Astrocyte (in vitro differentiated cells and primary cell): Measurements from ENCODE around the gene STAT3. TPM values are rescaled to one million over a fixed set of nuclear protein-coding genes. Genes with fewer than 3 reads are reported as not detected.

Experiments
- DNase-seq: peaks from one replicate; pipeline ENCODE4 v3.0.0-alpha.2; 2010; ENCODE audit warnings: low read depth
- FAIRE-seq: peaks from 2 replicates; lab custom pipeline; 2011; peaks lifted over from hg19 to GRCh38; lab: Jason Lieb, UNC
- H2AFZ ChIP-seq: 2 replicates; pipeline ENCODE4 v1.6.0; 2012; ENCODE audit warnings: low read depth, low read length, inconsistent platforms
- H3K27ac ChIP-seq: 2 replicates; pipeline ENCODE4 v1.5.1; 2011; ENCODE audit warnings: low read depth, low read length, inconsistent platforms
- H3K27me3 ChIP-seq: 2 replicates; pipeline ENCODE4 v1.6.0; 2011; ENCODE audit warnings: low read length, inconsistent platforms; ENCODE audit not compliant: insufficient read depth
- H3K36me3 ChIP-seq: 2 replicates; pipeline ENCODE4 v1.5.1; 2011; ENCODE audit warnings: low read length, inconsistent platforms; ENCODE audit not compliant: insufficient read depth
- H3K4me1 ChIP-seq: 2 replicates; pipeline ENCODE4 v1.5.1; 2011; ENCODE audit warnings: low read length, inconsistent platforms; ENCODE audit not compliant: insufficient read depth
- H3K4me2 ChIP-seq: 2 replicates; pipeline ENCODE4 v1.6.0; 2012; ENCODE audit warnings: low read length, inconsistent platforms
- H3K4me3 ChIP-seq: 2 replicates; pipeline ENCODE4 v1.5.1; 2011; ENCODE audit warnings: low read depth, mild to moderate bottlenecking, low read length, inconsistent platforms; ENCODE audit not compliant: insufficient read depth
- H3K79me2 ChIP-seq: 2 replicates; pipeline ENCODE4 v1.6.0; 2012; ENCODE audit warnings: mild to moderate bottlenecking, low read length, inconsistent platforms; ENCODE audit not compliant: insufficient read depth
- H3K9ac ChIP-seq: 2 replicates; pipeline ENCODE4 v1.6.0; 2012; ENCODE audit warnings: mild to moderate bottlenecking, low read length, inconsistent platforms
- H3K9me3 ChIP-seq: 2 replicates; pipeline ENCODE4 v1.5.1; 2012; ENCODE audit warnings: low read depth, mild to moderate bottlenecking, low read length, inconsistent platforms; ENCODE audit not compliant: insufficient read depth
- H4K20me1 ChIP-seq: 2 replicates; pipeline ENCODE4 v1.6.0; 2012; ENCODE audit warnings: low read length, inconsistent platforms; ENCODE audit not compliant: insufficient read depth
- H3K27ac Mint-ChIP-seq: one replicate; pipeline ENCODE4 v1.8.0; 2021; ENCODE audit warnings: mild to moderate bottlenecking, mixed read lengths; ENCODE audit not compliant: unreplicated experiment
- H3K27me3 Mint-ChIP-seq: one replicate; pipeline ENCODE4 v1.8.0; 2021; ENCODE audit warnings: low read depth, mixed read lengths; ENCODE audit not compliant: unreplicated experiment
- H3K36me3 Mint-ChIP-seq: one replicate; pipeline ENCODE4 v1.8.0; 2021; ENCODE audit warnings: low read depth, mixed read lengths; ENCODE audit not compliant: unreplicated experiment
- H3K4me1 Mint-ChIP-seq: one replicate; pipeline ENCODE4 v1.8.0; 2021; ENCODE audit warnings: low read depth, mixed read lengths; ENCODE audit not compliant: unreplicated experiment
- H3K4me3 Mint-ChIP-seq: one replicate; pipeline ENCODE4 v1.8.0; 2021; ENCODE audit warnings: mild to moderate bottlenecking, moderate library complexity, mixed read lengths; ENCODE audit not compliant: unreplicated experiment
- H3K9me3 Mint-ChIP-seq: one replicate; pipeline ENCODE4 v1.8.0; 2021; ENCODE audit warnings: mild to moderate bottlenecking, mixed read lengths; ENCODE audit not compliant: unreplicated experiment
- EZH2 ChIP-seq: IDR thresholded peaks from 2 replicates; pipeline ENCODE4 v1.6.1; 2012; ENCODE audit warnings: mild to moderate bottlenecking, low read length, inconsistent platforms; ENCODE audit not compliant: insufficient read depth
- total RNA-seq: library from RNA; stranded (reverse); gene quantifications from 2 replicates; pipeline ENCODE4 v1.2.1, GENCODE V29; 2021
- TF ChIP-seq, protein P1 (sequence below): IDR thresholded peaks from 2 replicates; pipeline ENCODE4 v1.5.1; 2011; ENCODE audit warnings: low read depth, mild to moderate bottlenecking, inconsistent platforms, low read length, moderate library complexity; ENCODE audit not compliant: insufficient read depth

STAT3 gene
- total RNA-seq, 1 donor from 2014 or later: 145 TPM

DNA sequence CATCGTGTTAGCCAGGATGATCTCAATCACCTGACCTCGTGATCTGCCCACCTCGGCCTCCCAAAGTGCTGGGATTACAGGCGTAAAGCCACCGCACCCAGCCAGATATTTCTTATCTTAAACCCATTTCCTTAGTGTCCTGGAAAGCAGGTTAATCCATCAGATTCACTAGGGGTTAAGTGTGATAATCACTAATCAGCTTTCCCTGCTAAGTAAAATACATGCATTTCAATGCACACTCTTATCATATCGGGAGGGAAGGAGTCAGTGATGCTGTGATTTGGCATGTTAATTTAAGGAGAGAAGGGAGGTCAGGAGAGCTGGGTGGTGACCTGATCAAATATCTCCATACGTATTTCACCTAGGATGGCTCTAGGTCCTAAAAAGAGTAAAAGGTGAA lies 29.1 kb downstream of the STAT3 start:
- peaks cover 90% of the 10 kb centered on the region for H3K79me2 ChIP-seq
- H3K4me1 Mint-ChIP-seq: peaks cover 31% of the 10 kb centered on the region
- H3K27ac Mint-ChIP-seq: no peak overlapping the region

DNA sequence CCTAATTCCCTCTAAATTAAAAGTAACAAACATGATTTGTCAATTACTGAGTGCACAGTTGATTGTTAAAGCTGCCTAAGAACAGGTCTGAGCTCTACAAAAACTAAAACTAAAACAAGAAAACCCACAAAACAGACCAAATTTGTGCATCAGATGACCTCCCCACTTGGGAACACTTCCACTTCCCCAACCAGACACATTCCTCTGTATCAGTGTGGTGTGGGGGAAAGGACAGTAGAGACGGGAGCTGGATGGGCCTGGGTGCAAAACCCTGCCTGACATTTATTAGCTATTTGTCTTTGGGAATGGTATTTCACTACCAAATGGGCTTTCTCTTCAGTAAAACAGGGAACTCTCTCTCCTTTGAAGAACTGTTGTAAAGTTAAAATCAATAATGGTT lies 29.8 kb downstream of the STAT3 start:
- H3K9me3 Mint-ChIP-seq: peaks cover 2% of the 10 kb centered on the region
- TF ChIP-seq, protein P1, sequence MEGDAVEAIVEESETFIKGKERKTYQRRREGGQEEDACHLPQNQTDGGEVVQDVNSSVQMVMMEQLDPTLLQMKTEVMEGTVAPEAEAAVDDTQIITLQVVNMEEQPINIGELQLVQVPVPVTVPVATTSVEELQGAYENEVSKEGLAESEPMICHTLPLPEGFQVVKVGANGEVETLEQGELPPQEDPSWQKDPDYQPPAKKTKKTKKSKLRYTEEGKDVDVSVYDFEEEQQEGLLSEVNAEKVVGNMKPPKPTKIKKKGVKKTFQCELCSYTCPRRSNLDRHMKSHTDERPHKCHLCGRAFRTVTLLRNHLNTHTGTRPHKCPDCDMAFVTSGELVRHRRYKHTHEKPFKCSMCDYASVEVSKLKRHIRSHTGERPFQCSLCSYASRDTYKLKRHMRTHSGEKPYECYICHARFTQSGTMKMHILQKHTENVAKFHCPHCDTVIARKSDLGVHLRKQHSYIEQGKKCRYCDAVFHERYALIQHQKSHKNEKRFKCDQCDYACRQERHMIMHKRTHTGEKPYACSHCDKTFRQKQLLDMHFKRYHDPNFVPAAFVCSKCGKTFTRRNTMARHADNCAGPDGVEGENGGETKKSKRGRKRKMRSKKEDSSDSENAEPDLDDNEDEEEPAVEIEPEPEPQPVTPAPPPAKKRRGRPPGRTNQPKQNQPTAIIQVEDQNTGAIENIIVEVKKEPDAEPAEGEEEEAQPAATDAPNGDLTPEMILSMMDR: no peak
- TF ChIP-seq EZH2: no peak
- Histone ChIP-seq H3K9me3 (no peaks in the 10 kb centered on the region), H3K4me3 (no peak overlapping the region), H3K27me3 (no peaks in the 10 kb centered on the region), H3K4me1 (peaks cover 8% of the 10 kb centered on the region), H3K9ac (no peak overlapping the region), H3K79me2 (peaks cover 90% of the 10 kb centered on the region), H3K27ac (no peak overlapping the region), H3K36me3 (no peaks in the 10 kb centered on the region), H4K20me1 (peaks cover 89% of the 10 kb centered on the region), H3K4me2 (no peak overlapping the region), H2AFZ (no peak overlapping the region)
- no peak for FAIRE-seq
- DNase-seq: no peak
- no peaks in the 10 kb centered on the region for H3K27me3 Mint-ChIP-seq
- peaks cover 24% of the 10 kb centered on the region for H3K4me1 Mint-ChIP-seq
- no peak overlapping the region for H3K4me3 Mint-ChIP-seq
- H3K36me3 Mint-ChIP-seq: peaks cover 9% of the 10 kb centered on the region
- H3K27ac Mint-ChIP-seq: peak overlapping the region; percentile 41

More for the DNA sequence above, 29.1 kb downstream of the STAT3 start:
- Histone ChIP-seq H3K9ac (no peak overlapping the region), H2AFZ (no peak overlapping the region), H3K4me2 (no peak overlapping the region), H3K4me1 (peaks cover 15% of the 10 kb centered on the region), H4K20me1 (peaks cover 89% of the 10 kb centered on the region), H3K27ac (no peak overlapping the region), H3K4me3 (no peak overlapping the region), H3K36me3 (no peaks in the 10 kb centered on the region), H3K27me3 (no peaks in the 10 kb centered on the region), H3K9me3 (no peaks in the 10 kb centered on the region)
- FAIRE-seq: no peak
- Mint-ChIP-seq H3K4me3 (peak overlapping the region; percentile 34), H3K36me3 (peaks cover 9% of the 10 kb centered on the region), H3K27me3 (no peaks in the 10 kb centered on the region), H3K9me3 (peaks cover 2% of the 10 kb centered on the region)
- TF ChIP-seq, protein P1: no peak
- no peak for TF ChIP-seq EZH2
- DNase-seq: no peak

DNA sequence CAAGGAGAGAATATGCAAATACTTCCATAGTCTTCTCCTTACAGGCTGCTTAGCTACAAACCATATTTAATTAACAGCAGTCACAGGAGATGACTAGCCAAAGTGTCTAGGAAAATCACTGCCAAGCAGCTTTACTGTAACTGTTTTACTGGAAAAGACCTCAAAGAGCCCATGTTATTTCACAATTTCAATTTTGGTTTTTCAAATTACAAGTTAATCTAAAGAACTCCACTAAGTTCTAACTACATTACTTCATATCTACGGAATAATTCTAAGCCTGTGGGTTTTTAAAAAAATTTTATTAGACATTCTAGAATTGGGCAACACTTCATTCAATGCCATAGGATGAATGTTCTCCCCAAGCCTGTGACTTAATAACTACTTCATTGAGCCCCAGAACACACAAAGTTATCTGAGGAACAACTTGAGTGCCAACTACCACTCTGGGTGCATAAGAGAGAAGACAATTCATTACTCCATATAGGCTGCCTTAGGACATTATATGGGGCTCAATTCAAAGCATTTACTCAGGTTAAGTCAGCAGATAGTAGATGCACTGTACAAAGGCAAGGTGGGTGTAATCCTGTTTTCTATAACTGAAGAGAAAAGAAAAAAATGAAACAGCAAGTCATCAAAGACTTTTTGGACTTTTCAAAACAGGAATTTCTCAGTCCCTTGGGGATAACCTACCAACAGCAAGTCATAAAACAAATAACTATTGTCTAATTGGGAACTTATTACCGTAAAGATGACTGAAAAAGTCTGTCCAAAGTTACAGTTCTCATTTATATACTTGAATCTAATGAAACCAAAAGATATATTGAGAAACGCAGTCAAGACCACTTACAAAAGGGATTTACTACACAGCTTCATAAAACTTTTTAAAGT lies 33.0 kb downstream of the STAT3 start:
- H3K27me3 Mint-ChIP-seq: no peaks in the 10 kb centered on the region
- no peak overlapping the region for H3K4me3 Mint-ChIP-seq
- peaks cover 79% of the 10 kb centered on the region for H4K20me1 ChIP-seq
- FAIRE-seq (no peak), DNase-seq (peak; percentile 49)
- H3K27ac Mint-ChIP-seq: no peak overlapping the region
- H3K27ac ChIP-seq: no peak overlapping the region
- no peaks in the 10 kb centered on the region for H3K4me1 ChIP-seq
- no peaks in the 10 kb centered on the region for H3K27me3 ChIP-seq
- no peaks in the 10 kb centered on the region for H3K9me3 Mint-ChIP-seq
- TF ChIP-seq, protein P1: no peak
- peaks cover 4% of the 10 kb centered on the region for H3K4me1 Mint-ChIP-seq
- H3K36me3 Mint-ChIP-seq: peaks cover 2% of the 10 kb centered on the region
- H2AFZ ChIP-seq: no peak overlapping the region
- H3K36me3 ChIP-seq: no peaks in the 10 kb centered on the region
- no peak overlapping the region for H3K9ac ChIP-seq
- peaks cover 83% of the 10 kb centered on the region for H3K79me2 ChIP-seq
- no peak overlapping the region for H3K4me2 ChIP-seq
- H3K4me3 ChIP-seq: no peak overlapping the region
- no peaks in the 10 kb centered on the region for H3K9me3 ChIP-seq
